Upper lobe of left lung (tissue), 6 donors: ENCODE results near the gene SPCS1. TPM values are rescaled to one million over a fixed set of nuclear protein-coding genes. Genes with fewer than 3 reads are reported as not detected.
A peak's percentile ranks its signal among the peaks of the same experiment; 100 is the strongest.

Experiments used
- ATAC-seq, 2 donors: fragments of 200-7000 bp; cut with Tn5 transposase; one replicate each; pipeline ENCODE4 v1.9.1; 2022; ENCODE audit warnings: mild to moderate bottlenecking in 2 of 2, moderate library complexity in 2 of 2; ENCODE audit not compliant: low FRiP score in 2 of 2
- DNase-seq, 2 donors: peaks; one replicate each; pipeline ENCODE4 v3.0.0-alpha.2; 2019 to 2020
- H3K27ac ChIP-seq, 4 donors: fragments of 200-600 bp; sonication (generic); one replicate each; pipeline ENCODE4 v1.5.1; 2016 to 2019
- H3K27me3 ChIP-seq, 4 donors: fragments of 200-600 bp; sonication (generic); one replicate each; pipeline ENCODE4 v1.5.1; 2017 to 2019
- H3K36me3 ChIP-seq, 4 donors: fragments of 200-600 bp; sonication (generic); one replicate each; pipeline ENCODE4 v1.5.1; 2016 to 2019
- H3K4me1 ChIP-seq, 4 donors: fragments of 200-600 bp; sonication (generic); one replicate each; pipeline ENCODE4 v1.5.1; 2018 to 2019
- H3K4me3 ChIP-seq, 4 donors: fragments of 200-600 bp; sonication (generic); one replicate each; pipeline ENCODE4 v1.5.1; 2017 to 2019; ENCODE audit warnings: mild to moderate bottlenecking in 2 of 4, moderate library complexity in 1 of 4
- H3K9me3 ChIP-seq, 4 donors: fragments of 200-600 bp; sonication (generic); one replicate each; pipeline ENCODE4 v1.5.1; 2018 to 2019
- EP300 ChIP-seq, 4 donors: sonication (generic); formaldehyde crosslinking; IDR thresholded peaks; one replicate each; pipeline ENCODE4 v1.5.1; 2017; ENCODE audit warnings: antibody characterized with exemption in 4 of 4, control low read depth in 2 of 4
- POLR2A ChIP-seq, 4 donors: fragments of 450-650 bp; IDR thresholded peaks; one replicate each; pipeline ENCODE4 v1.5.1; 2016 to 2017; ENCODE audit warnings: antibody characterized with exemption in 4 of 4, mild to moderate bottlenecking in 2 of 4
- POLR2AphosphoS5 ChIP-seq, 2 donors: sonication (generic); formaldehyde crosslinking; IDR thresholded peaks; one replicate each; pipeline ENCODE4 v1.5.1; 2017; ENCODE audit warnings: antibody characterized with exemption in 2 of 2
- WGBS, 2 donors: methylation state at CpG; one replicate each; pipeline ENCODE4 v1.1.5; 2017 to 2018; 5-methylcytosine and 5-hydroxymethylcytosine counted together
- total RNA-seq, 6 donors: library from RNA; depleted of rRNA in 4 of 6; stranded (reverse); fragments of >200 nt in 4 of 6; gene quantifications; one replicate each; pipeline versions ENCODE4 v1.1.0 to v1.2.1, GENCODE V29; 2016 to 2021
- TF ChIP-seq, protein P1 (sequence below), 6 experiments: fragments of 450-650 bp in 4 of 6; fragments of 200-600 bp in 2 of 6; sonication (generic) in 2 of 6; IDR thresholded peaks; one replicate each; pipeline ENCODE4 v1.5.1; 2016 to 2019; ENCODE audit warnings: antibody characterized with exemption in 6 of 6
- donor health status: DM: no; HTN: no; CAD: no; lungs with moderate emphysema.
- donor health status: DM: no; HTN: yes; CAD: no; lungs with severe emphysema.

Gene SPCS1
- total RNA-seq, 6 donors from 2014 or later: 13.6 to 92.4 (median 77.6) TPM

- H3K9me3 ChIP-seq: no peaks in the 10 kb centered on the region
- peaks cover 31 to 70% (median 50%) of the 10 kb centered on the region in 4 donors for H3K36me3 ChIP-seq
- H3K4me1 ChIP-seq: no peaks in the 10 kb centered on the region
- ATAC-seq: no peak
- DNase-seq: no peak
- no peak for TF ChIP-seq POLR2A (IDR thresholded peaks at IDR 0.05)
- no peak for TF ChIP-seq POLR2AphosphoS5 (IDR thresholded peaks at IDR 0.05)
- TF ChIP-seq, protein P1, sequence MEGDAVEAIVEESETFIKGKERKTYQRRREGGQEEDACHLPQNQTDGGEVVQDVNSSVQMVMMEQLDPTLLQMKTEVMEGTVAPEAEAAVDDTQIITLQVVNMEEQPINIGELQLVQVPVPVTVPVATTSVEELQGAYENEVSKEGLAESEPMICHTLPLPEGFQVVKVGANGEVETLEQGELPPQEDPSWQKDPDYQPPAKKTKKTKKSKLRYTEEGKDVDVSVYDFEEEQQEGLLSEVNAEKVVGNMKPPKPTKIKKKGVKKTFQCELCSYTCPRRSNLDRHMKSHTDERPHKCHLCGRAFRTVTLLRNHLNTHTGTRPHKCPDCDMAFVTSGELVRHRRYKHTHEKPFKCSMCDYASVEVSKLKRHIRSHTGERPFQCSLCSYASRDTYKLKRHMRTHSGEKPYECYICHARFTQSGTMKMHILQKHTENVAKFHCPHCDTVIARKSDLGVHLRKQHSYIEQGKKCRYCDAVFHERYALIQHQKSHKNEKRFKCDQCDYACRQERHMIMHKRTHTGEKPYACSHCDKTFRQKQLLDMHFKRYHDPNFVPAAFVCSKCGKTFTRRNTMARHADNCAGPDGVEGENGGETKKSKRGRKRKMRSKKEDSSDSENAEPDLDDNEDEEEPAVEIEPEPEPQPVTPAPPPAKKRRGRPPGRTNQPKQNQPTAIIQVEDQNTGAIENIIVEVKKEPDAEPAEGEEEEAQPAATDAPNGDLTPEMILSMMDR (IDR thresholded peaks at IDR 0.05): no peak
- TF ChIP-seq EP300 (IDR thresholded peaks at IDR 0.05): no peak
- no peak overlapping the region for H3K27ac ChIP-seq
- no peak overlapping the region for H3K4me3 ChIP-seq
- H3K27me3 ChIP-seq: no peaks in the 10 kb centered on the region
- WGBS, 2 donors: 92 to 96% methylated on average over 4 of the region's 4 CpGs
Measured at GRCh38 chr3:52697632-52697965, 8.3 kb upstream of the SPCS1 start.

DNA sequence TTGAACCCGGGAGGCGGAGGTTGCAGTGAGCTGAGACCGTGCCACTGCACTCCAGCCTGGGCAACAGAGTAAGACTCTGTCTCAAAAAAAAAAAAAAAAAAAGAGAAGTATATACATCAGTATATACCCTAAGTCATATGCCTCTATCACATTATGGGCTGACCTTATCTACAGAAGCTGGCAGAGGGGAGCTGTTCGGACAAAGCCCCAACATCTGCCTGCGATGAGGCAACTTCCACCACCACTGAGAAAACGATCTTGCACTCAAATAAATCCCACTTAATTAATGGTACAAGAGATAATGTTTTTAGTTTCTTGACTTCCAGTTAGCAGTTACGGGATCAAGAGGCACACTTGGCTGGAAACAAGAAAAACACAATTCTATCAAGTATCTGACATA lies 2.6 kb upstream of the SPCS1 start:
- H3K36me3 ChIP-seq: peaks cover 0 to 23% (median under 1%) of the 10 kb centered on the region in 4 donors
- ATAC-seq: no peak
- 79 to 87% methylated on average over 7 of the region's 7 CpGs for WGBS, 2 donors
- DNase-seq: no peak
- H3K4me3 ChIP-seq: no peak overlapping the region
- no peaks in the 10 kb centered on the region for H3K9me3 ChIP-seq
- no peak overlapping the region for H3K27ac ChIP-seq
- TF ChIP-seq EP300 (IDR thresholded peaks at IDR 0.05) (no peak), POLR2AphosphoS5 (IDR thresholded peaks at IDR 0.05) (no peak), POLR2A (IDR thresholded peaks at IDR 0.05) (no peak)
- TF ChIP-seq, protein P1 (IDR thresholded peaks at IDR 0.05): no peak
- H3K4me1 ChIP-seq: peaks cover 20 to 36% (median 26%) of the 10 kb centered on the region in 4 donors
- H3K27me3 ChIP-seq: no peaks in the 10 kb centered on the region

GRCh38 chr3:52704611-52705437 lies 1.1 kb upstream of the SPCS1 start:
- H3K27me3 ChIP-seq: no peaks in the 10 kb centered on the region
- peaks cover 20 to 36% (median 26%) of the 10 kb centered on the region in 4 donors for H3K4me1 ChIP-seq
- peak overlapping the region; percentile 79 to 94 (median 88) for H3K4me3 ChIP-seq
- H3K9me3 ChIP-seq: no peaks in the 10 kb centered on the region
- peaks cover 0 to 23% (median 6%) of the 10 kb centered on the region in 4 donors for H3K36me3 ChIP-seq
- TF ChIP-seq EP300 (IDR thresholded peaks at IDR 0.05) (no peak), POLR2AphosphoS5 (IDR thresholded peaks at IDR 0.05) (no peak), POLR2A (IDR thresholded peaks at IDR 0.05) (no peak)
- TF ChIP-seq, protein P1 (IDR thresholded peaks at IDR 0.05): no peak
- peak overlapping the region; percentile 86 to 93 (median 89) for H3K27ac ChIP-seq
- 4 to 7% methylated on average over 10 to 22 of the region's 22 CpGs for WGBS, 2 donors
- peak in 1 of 2 donors; percentile 26 for DNase-seq
- ATAC-seq: peak; percentile 23 to 51

DNA sequence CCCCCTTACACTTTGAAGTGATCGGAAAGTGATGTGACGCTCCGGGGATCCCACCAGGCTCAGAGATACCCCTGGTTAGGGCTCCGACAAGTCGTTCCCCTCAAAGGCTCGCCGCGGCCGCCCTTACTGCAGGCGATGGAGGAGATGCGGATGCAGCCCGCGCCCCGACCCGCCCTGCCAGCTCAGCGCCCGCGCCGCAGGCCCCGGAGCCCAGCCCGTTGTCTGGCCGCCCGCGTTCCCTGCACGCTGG lies 543 bp upstream of the SPCS1 start:
- Histone ChIP-seq H3K9me3 (no peaks in the 10 kb centered on the region), H3K4me3 (peak overlapping the region; percentile 79 to 94 (median 88)), H3K27me3 (no peaks in the 10 kb centered on the region), H3K27ac (peak overlapping the region; percentile 86 to 93 (median 89)), H3K4me1 (peaks cover 20 to 36% (median 26%) of the 10 kb centered on the region in 4 donors), H3K36me3 (peaks cover 0 to 28% (median 6%) of the 10 kb centered on the region in 4 donors)
- TF ChIP-seq, protein P1 (IDR thresholded peaks at IDR 0.05): no peak
- TF ChIP-seq POLR2AphosphoS5 (IDR thresholded peaks at IDR 0.05) (no peak), POLR2A (IDR thresholded peaks at IDR 0.05) (no peak), EP300 (IDR thresholded peaks at IDR 0.05) (no peak)
- 1% methylated on average over 18 of the region's 25 CpGs; no CpG with 5 or more reads in 1 of the 2 donors for WGBS, 2 donors
- no peak for ATAC-seq
- DNase-seq: no peak

DNA sequence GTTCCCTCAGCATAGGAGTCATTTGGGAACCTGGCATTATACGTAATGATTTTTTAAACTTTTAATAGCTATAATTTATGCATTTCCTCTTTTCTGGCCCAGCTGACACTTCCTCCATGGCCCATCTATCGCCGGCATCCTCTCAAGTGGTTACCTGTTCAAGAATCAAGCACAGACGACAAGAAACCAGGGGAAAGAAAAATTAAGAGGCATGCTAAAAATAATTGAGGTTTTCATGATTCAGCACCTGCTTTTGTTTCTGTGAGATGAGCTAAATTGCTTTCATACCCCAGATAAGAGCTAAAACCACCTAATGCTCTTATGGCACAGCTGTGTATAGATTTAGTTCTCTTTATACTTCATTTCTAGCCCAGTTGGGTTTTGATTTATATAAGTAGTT lies 1.7 kb downstream of the SPCS1 start:
- Histone ChIP-seq H3K4me3 (peak overlapping the region in 1 of 4 donors; percentile 92), H3K27me3 (no peaks in the 10 kb centered on the region)
- WGBS, 2 donors: 50 to 65% methylated on average over 4 of the region's 4 CpGs

More for the DNA sequence above, 1.7 kb downstream of the SPCS1 start:
- peaks cover 0 to 39% (median 9%) of the 10 kb centered on the region in 4 donors for H3K36me3 ChIP-seq
- no peak overlapping the region for H3K27ac ChIP-seq
- ATAC-seq (no peak), DNase-seq (no peak)
- no peaks in the 10 kb centered on the region for H3K9me3 ChIP-seq
- no peak for TF ChIP-seq POLR2A (IDR thresholded peaks at IDR 0.05)
- TF ChIP-seq POLR2AphosphoS5 (IDR thresholded peaks at IDR 0.05): no peak
- TF ChIP-seq EP300 (IDR thresholded peaks at IDR 0.05): no peak
- TF ChIP-seq, protein P1 (IDR thresholded peaks at IDR 0.05): no peak
- peaks cover 20 to 36% (median 26%) of the 10 kb centered on the region in 4 donors for H3K4me1 ChIP-seq
